GM21717 (cell line): ENCODE data around the gene MRPS18B.
"Not testable (repeated sequence)": the region's sequence is repeated elsewhere in the genome, so short reads cannot be mapped to it uniquely, and the experiment has no call there.

ENCODE experiments used
- ATAC-seq: cut with Tn5 transposase; IDR thresholded peaks from one replicate; pipeline ENCODE4 v1.9.1; 2021; ENCODE audit warnings: mild to moderate bottlenecking, moderate library complexity; ENCODE audit not compliant: unreplicated experiment

Gene MRPS18B

GRCh38 chr6:30635834-30636233 is 18.2 kb downstream of the MRPS18B start:
- no peak for ATAC-seq

- no peak for ATAC-seq
Measured at GRCh38 chr6:30640481-30640880, 22.8 kb downstream of the MRPS18B start.

GRCh38 chr6:30641048-30641447 is 23.4 kb downstream of the MRPS18B start:
- no peak for ATAC-seq

- ATAC-seq = no peak
Measured at GRCh38 chr6:30643656-30644055, 26.0 kb downstream of the MRPS18B start.

- no peak for ATAC-seq
Measured at GRCh38 chr6:30644769-30645168, 27.1 kb downstream of the MRPS18B start.

- ATAC-seq = no peak
Measured at GRCh38 chr6:30645989-30646388, 28.3 kb downstream of the MRPS18B start.

GRCh38 chr6:30646450-30647241 is 29.0 kb downstream of the MRPS18B start, which contains the start of gene C6orf136:
TSS of gene C6orf136 (plus strand) at chr6:30647133. CDS start at chr6:30647232, 99 bp downstream.
- ATAC-seq = peak; percentile 33

- ATAC-seq = peak; percentile 47
Measured at GRCh38 chr6:30647242-30648116, 29.8 kb downstream of the MRPS18B start.

- no peak for ATAC-seq
Measured at GRCh38 chr6:30651143-30651542, 33.5 kb downstream of the MRPS18B start.

- ATAC-seq = no peak
Measured at GRCh38 chr6:30654798-30655742, 37.4 kb downstream of the MRPS18B start.

GRCh38 chr6:30655743-30656094 is 38.1 kb downstream of the MRPS18B start:
- no peak for ATAC-seq

GRCh38 chr6:30656513-30656912 is 38.9 kb downstream of the MRPS18B start:
- no peak for ATAC-seq

GRCh38 chr6:30657454-30657853 is 39.8 kb downstream of the MRPS18B start:
- no peak for ATAC-seq

- not testable (repeated sequence) for ATAC-seq
Measured at GRCh38 chr6:30657922-30658321, 40.3 kb downstream of the MRPS18B start.

GRCh38 chr6:30664994-30665767 is 47.5 kb downstream of the MRPS18B start:
- no peak for ATAC-seq

- not testable (repeated sequence) for ATAC-seq
Measured at GRCh38 chr6:30666300-30666699, 48.7 kb downstream of the MRPS18B start.

GRCh38 chr6:30670760-30671527 is 53.3 kb downstream of the MRPS18B start:
- no peak for ATAC-seq

- ATAC-seq = peak; percentile 47
Measured at GRCh38 chr6:30672445-30673253, 55.0 kb downstream of the MRPS18B start, which contains the start of gene DHX16. TSS of gene DHX16 (minus strand) at chr6:30673006. CDS start at chr6:30672841, 165 bp downstream.
